Right ventricle myocardium inferior (tissue), 1 donor: ENCODE data around the gene PLA2G2F. TPM values are rescaled to one million over a fixed set of nuclear protein-coding genes. Genes with fewer than 3 reads are reported as not detected.

Experiments used
- ATAC-seq: fragments of 200-7000 bp; cut with Tn5 transposase; one replicate; pipeline ENCODE4 v1.9.1; 2020; ENCODE audit warnings: mild to moderate bottlenecking, moderate library complexity
- DNase-seq: peaks from one replicate; pipeline ENCODE4 v3.0.0; 2021; ENCODE audit errors: missing footprints
- intact Hi-C: fragments of 100-400 bp; cut with DNase I; formaldehyde crosslinking; loops from one replicate; pipeline ENCODE4 v1.11.0; 2022
- total RNA-seq: library from RNA; stranded (reverse); fragmentation: NEBNext Ultra II Directional; extraction: Animal tissue kit (Norgen Biotek cat#: 25700); gene quantifications from one replicate; pipeline ENCODE4 v1.2.1, GENCODE V29; 2021
- donor health status: DM: no; HTN: yes; CAD: no; lungs with severe emphysema.

PLA2G2F gene
- total RNA-seq, 1 donor from 2014 or later: not detected

DNA sequence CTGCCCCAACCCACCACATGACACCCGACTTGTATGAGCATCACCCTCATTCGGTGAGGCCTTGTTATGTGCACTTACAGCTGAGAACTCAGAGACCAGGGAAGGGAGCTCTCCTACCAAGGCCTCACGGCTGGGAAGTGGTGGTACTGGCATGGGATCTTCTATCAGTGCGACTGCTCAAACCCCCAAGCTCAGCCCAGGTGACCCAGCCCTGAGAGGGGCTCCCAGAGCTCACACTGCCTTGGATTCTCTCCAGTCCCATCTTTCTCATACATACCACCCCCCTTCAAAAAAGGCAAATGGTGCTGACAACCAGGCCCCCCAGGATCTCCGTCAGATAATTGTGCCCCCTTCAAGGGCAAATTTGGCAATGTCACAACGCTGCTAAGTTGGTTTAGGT, 777 bp upstream of the PLA2G2F start:
- no peak for ATAC-seq
- DNase-seq: no peak
- intact Hi-C loops: no loop called here

DNA sequence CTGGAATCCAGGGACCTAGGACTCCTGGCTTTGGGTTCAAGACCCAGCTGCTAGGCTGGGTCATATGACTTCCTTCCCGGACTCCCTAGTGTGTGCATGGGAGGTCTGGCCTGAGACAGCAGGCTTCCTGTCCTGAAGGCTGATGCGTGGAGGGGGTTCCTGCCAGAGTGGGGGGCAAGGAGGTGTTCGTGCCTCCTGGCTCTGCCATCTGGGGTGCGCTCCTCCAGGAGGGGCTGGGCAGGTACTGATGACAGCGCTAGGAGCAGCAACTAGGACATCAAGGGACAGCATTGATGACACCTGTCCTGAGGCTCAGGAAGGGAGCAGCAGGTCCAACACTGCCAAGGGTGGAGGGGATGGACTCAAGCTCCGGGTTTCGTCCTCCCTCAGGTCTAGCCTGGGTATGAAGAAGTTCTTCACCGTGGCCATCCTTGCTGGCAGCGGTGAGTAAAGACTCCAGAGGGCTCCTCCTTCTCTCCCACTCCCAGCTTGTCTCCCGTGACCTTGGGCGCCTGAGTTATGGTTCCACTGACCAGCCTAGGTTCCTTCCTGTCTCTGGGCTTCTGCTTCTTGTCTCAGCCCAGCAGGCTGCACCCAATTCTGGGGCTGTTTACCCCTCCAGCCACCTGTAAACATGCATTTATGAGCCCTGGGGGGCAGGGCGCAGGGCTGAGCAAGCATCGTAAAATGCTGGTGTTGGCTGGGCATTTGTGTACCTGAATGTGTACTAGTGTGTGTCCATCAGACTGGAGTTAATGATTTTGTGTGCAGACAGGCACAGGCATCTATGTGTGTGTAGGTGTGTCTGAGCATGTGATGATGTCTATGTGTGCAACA, 871 bp downstream of the PLA2G2F start:
- no peak for DNase-seq
- intact Hi-C loops: no loop called here
- ATAC-seq: no peak

DNA sequence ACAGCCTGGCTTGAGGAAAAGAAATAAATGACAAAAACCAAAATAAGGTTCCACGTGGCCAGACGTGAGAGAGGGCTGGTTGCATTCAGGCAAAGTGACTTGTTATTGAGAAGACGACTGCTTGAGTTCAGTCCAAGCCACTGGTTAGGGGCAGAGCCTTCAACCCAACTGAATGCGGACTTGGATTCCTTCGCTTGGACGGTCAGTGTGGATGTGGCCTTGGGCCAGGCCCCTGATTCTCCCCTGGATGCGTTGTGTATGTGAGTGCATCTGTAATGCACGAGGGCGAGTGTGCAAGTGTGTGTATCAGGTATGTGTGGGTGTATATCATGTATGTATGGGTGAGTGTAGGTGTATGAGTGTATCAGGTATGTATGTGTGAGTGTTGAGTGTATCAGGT, 1.9 kb downstream of the PLA2G2F start:
- intact Hi-C loops: no loop called here
- ATAC-seq: no peak
- DNase-seq: no peak

DNA sequence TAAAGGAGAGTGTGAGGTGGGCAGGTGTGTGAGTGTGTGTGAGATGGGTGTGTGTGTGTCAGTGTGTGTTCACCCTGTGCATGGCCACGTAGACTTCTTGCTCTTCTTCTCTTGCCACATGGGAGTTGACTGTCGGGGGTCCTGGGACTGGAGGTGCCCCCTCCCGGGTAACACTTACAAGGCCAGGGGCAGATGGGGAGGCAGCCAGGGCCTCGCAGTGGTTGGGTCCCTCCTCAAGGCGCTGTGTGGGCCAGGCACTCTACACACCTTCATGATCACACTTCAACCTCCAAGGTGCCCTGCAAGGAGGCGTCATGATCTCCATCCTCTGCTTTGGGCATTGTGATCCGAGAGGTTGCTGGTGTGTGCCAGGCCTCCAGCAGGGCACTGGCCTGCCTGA, 2.3 kb downstream of the PLA2G2F start:
- ATAC-seq (no peak), DNase-seq (no peak)
- intact Hi-C loops: no loop called here

DNA sequence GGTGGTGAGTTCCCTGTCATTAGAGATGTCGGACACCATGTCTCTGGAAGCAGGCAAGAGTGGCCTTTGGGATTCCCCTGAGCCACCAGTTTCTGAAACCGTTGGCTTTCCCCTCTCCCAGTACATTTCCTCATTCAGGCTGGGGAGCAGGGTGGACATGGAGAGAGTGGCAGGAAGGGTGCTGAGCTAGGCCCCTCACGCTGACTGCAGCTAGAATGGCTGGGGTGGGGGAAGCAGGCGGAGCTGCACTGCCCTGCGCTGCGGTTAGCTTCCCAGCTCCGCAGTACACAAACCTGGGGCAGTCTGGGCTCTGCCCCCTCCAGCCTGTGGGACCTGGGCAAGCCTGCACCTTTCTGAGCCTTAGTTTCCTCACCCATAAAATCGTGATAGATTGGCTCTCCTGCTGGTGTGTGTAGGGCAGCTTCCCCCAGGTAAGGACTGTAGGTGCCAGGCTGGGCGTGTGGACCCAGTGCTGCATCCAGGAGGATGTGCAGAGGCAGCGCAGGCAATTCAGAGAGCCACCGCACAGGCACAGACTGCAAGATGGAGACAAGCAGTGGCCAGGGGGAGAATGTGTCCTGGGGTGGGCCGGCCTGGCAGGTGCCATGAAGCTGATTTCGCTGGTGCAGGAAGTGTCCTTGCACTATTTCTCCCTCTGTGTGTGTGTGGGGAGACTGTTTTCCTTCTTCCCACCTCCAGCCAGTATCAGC, 3.0 kb downstream of the PLA2G2F start:
- ATAC-seq (no peak), DNase-seq (no peak)
- intact Hi-C loops: no loop called here

DNA sequence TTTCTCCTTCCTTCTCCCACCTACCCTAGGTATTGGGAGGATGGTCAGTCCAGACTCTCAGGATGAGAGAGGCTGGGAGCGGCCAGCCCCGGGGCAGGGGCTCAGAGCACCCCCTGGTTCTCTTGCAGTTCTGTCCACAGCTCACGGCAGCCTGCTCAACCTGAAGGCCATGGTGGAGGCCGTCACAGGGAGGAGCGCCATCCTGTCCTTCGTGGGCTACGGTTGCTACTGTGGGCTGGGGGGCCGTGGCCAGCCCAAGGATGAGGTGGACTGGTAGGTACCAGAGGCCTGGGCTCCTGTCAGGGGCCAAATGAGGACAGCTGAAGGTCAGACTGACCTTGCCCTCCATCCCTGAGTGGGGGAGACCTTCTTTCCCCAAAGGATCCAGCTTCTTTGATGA, 4.2 kb downstream of the PLA2G2F start:
- intact Hi-C loops: no loop called here
- ATAC-seq (no peak), DNase-seq (no peak)

DNA sequence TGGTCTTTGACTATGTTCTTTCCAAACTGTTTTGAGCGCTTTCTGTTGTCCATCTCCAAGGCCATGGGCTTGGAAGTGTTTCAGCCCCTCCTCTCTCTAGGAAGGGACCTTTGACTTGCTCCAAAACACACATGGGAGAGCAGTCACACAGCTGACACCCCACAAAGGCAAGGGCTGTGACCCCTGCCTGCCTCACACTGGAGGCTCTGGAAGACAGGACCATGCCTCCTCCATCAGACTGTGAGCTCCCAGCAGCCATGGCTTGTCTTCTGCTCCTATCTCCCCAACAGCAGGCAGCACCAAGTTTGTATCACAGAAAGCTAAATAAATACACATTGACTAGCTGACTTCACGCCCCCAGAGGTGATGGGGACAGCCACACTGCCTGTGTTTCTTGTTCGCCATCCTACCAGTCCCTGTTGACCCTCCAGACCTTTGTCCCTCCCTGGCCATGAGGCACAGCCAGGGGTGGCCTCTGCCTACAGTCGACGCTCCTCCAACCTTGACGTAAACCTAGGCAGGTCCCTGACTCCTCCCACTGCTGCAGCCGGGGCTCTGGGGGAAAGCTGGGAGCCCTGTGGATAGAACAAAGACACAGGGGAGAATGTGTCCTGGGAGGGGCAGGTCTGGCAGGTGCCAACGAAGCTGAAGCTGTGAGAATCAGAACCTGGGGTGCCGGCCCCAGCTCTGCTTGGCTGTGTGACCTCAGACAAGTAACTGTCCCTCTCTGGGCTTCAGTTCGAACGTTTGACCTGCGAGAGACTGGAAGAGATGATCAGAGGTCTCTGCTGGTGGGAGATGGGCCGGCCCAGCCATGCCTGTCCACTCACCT, 4.8 kb downstream of the PLA2G2F start:
- no peak for ATAC-seq
- DNase-seq: no peak

DNA sequence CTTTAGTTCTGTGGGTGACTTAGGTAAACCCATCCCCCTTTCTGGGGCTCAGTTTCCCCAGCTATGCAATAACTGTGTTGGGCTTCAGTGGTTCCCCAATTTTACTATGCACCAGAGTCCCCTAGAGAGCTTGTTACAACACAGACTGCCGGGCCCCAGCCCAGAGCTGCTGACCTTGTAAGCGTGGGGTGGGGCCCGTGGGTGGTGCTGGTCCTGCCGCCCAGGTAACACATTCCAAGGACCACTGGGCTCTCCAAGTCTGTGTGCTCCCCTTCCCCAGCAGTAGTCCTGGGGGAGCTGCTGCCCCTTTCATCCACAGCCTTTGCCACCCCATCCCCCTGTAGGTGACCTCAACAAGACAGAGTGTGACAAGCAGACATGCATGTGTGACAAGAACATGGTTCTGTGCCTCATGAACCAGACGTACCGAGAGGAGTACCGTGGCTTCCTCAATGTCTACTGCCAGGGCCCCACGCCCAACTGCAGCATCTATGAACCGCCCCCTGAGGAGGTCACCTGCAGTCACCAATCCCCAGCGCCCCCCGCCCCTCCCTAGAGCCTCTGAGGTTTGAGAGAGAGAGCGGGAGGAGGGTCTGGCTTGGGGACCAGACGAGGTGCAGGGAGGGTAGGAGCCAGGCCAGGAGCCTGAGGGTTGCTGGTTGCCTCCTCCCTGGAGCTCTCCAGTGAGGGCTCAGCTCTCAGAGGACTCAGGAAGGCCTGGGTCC, 8.9 kb downstream of the PLA2G2F start:
- ATAC-seq: no peak
- intact Hi-C loops: no loop called here
- DNase-seq: no peak

More for the DNA sequence above, 4.8 kb downstream of the PLA2G2F start:
- intact Hi-C loops: no loop called here

DNA sequence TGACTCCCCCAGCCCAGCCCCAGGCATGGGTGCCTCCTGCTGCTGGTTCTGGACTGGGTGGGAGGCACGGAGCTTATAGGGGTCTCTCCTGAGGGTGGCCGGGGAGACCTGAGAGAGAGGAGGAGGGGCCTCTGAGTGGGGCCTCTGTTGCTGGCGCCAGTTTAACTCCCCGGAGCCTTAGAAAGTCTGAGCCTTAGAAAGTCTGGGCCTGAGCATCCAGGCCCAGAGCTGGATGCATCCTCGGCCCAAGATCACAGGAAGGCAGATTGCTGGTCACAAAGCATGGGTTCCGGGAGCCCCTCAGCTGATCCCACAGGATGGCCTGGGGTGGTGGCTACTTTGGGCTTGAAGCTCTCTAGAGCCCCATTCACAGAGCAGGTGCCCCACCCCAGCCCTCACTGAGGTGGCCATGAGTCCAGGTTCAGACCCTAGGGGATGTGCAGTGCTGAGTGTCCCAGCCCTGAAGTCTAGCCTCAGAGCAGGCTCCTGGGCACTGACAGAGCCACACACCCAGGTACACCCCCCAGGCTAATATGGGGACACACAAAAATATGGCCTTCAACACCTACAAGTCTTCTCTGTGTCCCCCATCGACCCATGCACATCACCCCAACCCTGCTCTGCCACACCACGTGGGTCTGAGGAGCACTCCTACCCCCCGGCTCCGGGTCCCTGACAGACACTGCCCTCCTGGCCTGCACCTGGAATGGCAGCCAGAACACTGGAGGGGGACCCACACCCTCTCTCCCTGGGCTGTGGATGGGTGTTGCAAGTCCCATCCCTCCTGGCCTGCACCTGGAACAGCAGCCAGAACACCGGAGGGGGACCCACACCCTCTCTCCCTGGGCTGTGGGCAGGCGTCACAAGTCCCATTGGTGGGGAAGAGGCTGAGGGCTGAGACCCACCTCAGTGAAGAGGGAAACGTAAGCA, 9.7 kb downstream of the PLA2G2F start:
- DNase-seq (no peak), ATAC-seq (no peak)
- intact Hi-C loops: no loop called here

DNA sequence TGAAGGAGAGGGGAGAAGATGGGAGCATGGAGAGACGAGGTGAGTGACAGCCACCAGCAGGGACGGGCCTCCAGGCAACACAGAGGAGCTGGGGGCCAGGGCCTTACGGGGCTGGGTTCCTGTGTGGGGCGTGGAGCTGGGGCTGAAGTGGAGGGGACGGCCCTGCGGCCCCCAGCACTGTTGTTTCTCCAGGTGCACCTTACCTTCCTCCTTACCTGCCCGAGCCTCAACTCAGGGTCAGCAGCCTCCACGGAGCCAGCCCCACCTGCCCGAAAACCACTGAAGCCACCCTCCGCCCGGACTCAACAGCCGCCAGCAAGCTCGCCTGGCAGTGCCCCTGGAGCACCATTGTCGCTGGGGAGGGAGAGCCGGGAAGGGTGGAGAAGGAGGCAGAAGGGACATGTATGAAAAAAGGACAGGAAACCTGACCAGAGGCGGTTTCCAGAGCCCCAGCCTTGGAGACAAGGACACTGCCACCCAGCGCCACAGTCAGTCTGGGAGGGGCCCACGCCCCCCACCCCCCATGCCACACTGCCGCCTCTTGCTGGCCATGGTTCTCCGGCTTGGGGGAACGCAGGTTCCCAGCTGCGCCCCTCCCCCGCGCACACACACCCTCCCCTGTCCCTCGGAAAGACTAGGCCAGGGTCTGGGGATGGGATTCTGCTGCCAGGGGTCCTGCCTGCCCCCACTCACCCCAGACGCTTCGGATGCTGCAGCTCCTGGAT, 10.6 kb downstream of the PLA2G2F start:
- intact Hi-C loops: loop anchor here (5.0 kb wide), 1 partner anchor 172 kb away; the partner anchor contains the start of gene PLA2G2A
- no peak for DNase-seq
- ATAC-seq: no peak

DNA sequence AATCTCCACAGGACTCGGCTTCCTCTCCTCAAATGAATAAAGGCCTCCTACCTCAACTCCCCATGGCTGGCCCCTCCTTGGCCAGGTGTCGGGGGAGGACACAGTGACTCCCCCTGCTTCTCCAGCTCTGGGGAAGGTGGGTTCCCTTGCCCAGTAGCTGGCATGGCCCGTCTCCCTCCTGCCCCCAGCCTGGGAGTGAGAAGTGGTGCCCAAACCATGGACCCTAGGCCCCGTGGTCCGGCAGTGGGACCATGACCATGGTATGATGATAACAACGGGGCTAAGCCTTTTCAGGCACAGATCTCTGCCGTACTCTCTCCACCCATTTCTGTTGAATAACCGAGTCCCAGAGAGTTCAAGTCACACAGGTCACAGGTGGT, 11.2 kb downstream of the PLA2G2F start:
- ATAC-seq (no peak), DNase-seq (no peak)
- intact Hi-C loops: loop anchor here (5.0 kb wide), 1 partner anchor 173 kb away; the partner anchor contains the start of gene PLA2G2A

DNA sequence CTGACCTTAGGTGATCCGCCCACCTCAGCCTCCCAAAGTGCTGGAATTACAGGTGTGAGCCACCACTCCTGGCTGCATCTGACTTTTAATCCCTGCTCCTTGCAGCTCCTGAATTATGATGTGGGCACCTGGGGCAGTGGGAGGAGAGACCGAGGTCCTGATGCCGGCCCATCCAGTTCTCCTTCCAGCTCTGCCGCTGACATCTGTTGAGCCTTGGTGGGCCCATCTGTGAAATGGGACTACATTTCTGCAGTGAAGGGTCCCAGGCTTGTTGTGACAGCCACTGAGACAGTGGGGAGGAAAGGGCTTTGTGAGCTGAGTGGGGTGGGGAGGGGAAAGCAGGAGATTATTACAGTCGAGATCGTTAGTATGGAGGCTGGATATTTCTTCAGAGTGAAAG, 11.8 kb downstream of the PLA2G2F start:
- intact Hi-C loops: loop anchor here (5.0 kb wide), 1 partner anchor 174 kb away; the partner anchor contains the start of gene PLA2G2A
- ATAC-seq (no peak), DNase-seq (no peak)

DNA sequence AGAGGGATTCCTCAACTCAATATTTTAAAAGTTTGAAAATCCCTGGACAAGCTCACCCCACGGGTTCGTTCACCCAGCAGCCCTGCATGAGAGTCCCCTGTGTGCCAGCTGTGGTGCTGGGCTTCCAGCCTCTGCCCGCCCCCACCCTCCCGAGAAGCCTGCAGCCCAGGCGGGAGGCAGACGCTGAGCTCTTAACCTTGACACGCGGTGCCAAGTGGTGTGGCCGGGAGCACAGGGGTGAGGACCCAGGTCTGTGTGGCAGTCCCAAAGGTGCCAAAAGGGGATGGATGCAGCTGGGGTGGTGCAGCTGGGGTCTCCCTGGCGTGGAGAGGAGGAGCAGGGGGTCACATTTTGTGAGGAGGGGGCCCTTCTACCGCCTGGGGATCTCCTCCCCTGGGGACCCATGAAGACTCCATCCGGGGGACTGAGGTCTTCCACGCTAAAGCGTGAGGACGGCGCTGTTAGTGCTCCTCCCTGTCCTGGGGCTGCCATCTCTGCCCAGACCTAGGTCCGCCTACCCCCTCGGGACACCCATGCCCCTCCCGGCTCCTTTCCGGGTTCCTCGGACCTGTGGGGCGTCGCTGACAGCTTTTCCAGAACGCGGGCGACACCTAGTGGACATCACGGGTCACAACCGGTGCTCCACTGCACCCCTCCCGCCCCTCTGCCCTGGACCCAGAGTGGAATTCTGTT, 12.9 kb downstream of the PLA2G2F start:
- ATAC-seq (peak; percentile 92), DNase-seq (peak; percentile 92)
- intact Hi-C loops: loop anchor here (1.0 to 5.0 kb wide), 3 partner anchors 51 to 234 kb away; partner anchors contain the start of gene PLA2G2A

DNA sequence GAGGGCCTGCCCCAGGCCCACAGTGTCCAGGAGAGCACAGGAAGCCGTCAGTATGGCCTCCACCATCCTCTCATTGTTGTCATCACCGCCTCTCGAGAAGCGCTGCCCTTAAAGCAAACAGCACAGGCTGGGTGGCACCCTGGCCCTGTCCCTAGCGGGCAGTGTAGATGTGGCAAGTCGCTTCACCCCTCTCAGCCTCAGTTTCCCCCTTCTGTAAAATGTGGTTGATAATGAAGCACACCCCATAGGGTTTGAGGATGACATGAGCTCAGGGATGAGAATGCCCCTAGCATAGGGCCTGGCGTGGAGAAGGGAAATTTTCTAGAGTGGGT, 13.4 kb downstream of the PLA2G2F start:
- intact Hi-C loops: loop anchor here (1.0 to 5.0 kb wide), 3 partner anchors 51 to 234 kb away; partner anchors contain the start of gene PLA2G2A
- ATAC-seq: no peak
- DNase-seq: no peak

DNA sequence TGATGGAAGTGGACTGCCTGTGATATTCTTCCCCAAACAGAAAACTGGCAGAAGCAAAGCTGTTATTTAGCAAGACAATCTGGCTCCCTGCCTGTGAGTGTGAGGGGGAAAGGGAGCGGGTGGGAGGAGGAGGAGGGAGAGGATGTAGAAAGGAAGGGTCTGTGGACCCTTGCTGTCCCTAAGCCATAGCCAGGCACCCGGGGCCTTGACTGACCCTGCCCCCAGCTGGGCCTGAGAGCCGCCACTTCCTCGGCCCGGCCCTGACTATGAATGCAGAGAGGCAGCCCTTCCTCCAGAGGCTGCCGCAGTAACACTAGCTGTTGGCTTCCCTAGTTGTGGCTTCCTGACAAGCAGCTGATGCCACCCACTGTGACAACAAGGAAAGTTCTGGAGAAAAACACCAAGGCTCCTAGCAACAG, 13.9 kb downstream of the PLA2G2F start:
- ATAC-seq: peak; percentile 59
- intact Hi-C loops: loop anchor here (1.0 to 5.0 kb wide), 3 partner anchors 52 to 235 kb away; partner anchors contain the start of gene PLA2G2A
- DNase-seq: no peak

DNA sequence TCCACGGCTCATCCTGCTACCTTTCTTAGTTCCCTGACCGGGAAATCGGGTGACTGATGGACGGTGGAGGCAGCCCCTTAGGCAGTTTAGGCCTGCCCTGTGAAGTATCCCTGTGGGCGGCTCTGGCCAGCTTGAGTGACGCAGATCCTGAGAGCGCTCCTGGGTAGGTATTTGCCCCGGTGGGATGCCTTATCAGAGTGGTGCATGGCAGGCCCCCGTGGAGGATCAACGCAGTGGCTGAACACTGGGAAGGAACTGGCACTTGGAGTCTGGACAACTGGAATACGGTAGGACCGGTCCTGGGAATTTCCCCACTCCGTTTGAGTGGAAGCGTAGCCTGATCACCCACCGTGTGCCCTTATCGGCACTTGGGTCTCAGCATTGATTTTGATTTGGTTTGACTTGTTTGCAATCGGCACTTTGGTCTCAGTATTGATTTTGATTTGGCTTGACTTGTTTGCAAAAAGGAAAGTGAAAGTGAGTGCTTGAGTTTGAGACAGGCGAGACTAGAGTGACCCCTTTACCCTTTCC, 15.2 kb downstream of the PLA2G2F start:
- intact Hi-C loops: loop anchor here (5.0 kb wide), 1 partner anchor 177 kb away; the partner anchor contains the start of gene PLA2G2A
- DNase-seq: no peak
- ATAC-seq: no peak
